GM19193 (cell line): ENCODE data around the gene SH3D21.

Experiments
- POLR2A ChIP-seq: IDR thresholded peaks from 4 replicates; pipeline ENCODE4 v1.6.1; 2011; ENCODE audit not compliant: insufficient read depth, insufficient read length; ENCODE audit errors: extremely low read depth

Gene SH3D21

DNA sequence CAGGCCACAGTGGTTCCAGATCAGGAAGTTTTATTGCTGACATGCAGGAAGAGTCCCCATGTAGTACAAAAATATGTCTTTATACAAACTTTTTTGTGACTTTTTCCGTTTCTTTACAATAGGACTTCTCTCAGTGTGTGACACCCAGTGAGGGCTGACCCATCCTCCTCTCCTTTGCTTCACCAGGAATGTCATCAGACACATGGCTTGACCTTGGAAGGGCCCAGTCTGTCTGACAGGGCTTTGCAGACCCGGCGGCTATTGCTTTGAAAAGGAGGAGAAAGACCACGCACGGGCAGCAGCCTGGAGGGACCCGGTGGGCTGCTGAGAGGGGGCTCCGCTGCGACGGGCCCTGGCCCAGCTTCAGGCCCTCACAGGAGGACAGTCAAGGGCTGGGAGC is 33.4 kb downstream of the SH3D21 start:
- TF ChIP-seq POLR2A: no peak

DNA sequence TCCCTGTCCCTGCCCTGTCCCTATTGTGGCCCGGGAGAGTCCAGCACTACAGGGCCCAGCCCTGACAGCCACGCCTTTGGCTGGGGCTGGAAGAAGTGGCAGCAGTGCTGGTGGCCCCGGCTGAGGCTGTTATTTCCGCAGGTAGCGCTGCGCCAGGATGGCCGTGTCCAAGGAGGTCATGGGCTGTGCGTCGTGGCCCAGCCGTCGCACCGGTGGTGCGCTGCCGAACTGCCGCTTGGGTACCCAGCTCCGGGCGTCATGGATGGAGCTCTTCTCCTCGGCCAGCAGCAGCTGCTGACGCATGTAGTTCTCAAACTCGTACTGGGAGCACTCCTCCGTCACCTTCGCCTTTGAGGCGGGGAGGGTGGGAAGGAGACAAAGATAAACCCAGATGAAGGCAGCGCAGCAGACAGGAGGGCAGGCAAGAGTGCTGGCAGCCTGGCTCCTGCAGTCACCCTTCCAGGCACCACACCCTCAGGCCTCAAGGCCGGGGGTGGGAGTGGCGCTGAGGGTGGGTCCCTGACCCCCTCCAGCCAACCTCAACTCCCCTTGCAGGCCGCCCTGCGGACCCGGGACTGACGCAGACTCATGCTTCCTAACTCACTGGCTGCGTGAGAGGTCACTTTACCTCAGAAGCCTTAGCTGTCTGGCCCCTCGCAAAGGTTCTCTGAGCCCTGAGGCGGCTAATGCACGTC is 35.6 kb downstream of the SH3D21 start:
- no peak for TF ChIP-seq POLR2A

DNA sequence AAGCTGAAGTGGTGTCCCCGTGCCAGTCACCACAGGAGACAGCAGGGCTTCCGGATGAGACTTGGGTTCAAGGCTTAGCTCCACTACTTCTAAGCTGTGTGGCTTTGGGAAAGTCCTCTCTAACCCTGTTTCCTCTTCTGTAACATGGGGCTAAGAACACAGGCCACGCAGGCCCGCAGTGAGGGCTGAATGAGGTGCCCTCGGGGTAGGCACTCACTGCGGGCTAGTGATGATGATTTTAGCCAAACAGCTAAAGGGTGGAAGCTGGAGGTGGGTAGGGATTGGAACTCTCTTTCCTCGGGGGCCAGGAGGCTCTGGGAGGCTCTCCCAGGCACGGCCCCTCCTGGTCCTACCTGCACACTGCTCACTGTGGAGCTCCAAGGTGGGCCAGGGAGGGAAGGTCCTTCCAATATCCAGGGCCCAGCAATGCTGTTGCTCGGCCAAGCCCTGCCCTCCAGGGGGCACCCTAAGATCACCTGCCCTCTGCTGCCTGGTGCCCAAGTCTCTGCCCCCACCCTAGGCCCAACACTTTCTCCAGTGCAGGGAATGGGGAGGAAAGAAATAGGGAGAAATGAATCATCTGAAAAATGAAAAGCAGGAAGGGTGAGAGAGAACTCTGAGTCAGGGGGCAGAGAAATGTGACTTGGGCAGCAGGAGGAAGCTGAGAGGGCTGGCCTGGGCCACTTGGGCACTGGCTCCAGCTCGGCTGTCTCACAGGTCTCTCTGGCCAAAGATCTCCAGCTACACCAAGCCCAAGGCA is 36.4 kb downstream of the SH3D21 start:
- no peak for TF ChIP-seq POLR2A

DNA sequence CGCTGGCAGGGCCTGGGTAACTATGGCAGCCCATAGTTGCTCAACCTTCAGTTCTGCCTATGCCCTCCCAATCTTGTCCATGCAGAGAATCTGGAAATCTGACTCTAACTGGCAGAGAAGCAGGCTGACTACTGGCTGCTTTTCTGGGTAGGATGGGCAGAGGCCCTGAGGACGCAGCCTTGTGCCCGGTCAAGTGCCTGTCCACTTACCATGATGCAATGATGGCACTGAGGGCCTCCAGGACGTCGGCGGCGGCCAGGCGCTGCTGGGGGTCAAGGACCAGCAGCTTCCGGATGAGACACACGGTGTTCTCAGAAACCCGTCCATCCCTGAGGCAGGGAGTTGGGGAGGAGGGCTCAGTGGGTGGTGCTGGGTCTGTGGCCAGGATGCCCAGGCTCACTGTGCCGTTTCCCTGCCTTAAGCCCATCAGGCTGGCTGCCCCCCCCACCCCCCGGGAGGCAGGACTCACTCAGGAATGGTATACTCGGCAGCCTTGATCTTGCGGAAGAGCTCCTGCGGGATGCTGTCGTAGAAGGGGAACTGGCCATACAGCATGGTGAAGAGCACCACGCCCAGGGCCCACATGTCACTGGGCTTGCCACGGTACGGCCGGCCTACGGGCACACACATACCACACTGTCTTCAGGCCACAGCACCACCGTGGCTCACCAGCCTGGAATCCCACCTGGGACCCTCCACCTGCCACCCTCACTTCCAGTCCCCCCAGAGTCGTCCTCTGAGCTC is 37.7 kb downstream of the SH3D21 start:
- no peak for TF ChIP-seq POLR2A

DNA sequence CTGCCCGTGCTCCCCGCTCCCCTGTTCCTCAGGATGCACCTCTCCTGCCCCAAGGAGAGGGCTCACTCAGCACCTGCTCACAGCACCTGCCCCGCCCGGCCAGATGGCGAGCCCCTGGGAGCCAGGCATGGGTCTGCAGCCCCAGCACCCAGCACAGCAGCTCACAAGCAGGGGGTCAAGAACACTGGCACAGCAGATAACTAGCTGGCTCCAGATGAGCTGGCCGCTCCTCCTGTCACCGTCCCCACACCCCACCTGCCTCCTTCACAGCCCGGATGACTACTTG is 38.2 kb downstream of the SH3D21 start:
- TF ChIP-seq POLR2A: no peak

DNA sequence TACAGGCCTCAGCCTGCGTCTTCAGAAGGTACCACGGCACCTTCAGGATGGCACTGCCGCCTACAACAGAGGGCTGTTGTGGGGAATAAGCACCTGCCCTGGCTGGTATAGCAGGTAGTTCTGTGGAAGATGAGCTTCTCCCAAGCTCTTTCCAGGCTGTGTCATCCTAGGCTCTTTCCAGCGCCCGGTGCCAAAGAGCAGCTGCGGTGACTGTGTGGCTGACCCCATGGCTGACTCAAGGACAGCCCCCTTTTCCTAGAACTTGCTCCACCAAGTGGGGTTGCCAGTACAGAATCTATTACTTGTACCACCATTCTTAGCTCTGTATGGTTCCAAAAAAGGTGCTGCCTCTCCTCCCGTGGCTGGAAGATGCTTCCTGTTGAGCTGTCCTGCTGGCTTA is 39.2 kb downstream of the SH3D21 start:
- no peak for TF ChIP-seq POLR2A

DNA sequence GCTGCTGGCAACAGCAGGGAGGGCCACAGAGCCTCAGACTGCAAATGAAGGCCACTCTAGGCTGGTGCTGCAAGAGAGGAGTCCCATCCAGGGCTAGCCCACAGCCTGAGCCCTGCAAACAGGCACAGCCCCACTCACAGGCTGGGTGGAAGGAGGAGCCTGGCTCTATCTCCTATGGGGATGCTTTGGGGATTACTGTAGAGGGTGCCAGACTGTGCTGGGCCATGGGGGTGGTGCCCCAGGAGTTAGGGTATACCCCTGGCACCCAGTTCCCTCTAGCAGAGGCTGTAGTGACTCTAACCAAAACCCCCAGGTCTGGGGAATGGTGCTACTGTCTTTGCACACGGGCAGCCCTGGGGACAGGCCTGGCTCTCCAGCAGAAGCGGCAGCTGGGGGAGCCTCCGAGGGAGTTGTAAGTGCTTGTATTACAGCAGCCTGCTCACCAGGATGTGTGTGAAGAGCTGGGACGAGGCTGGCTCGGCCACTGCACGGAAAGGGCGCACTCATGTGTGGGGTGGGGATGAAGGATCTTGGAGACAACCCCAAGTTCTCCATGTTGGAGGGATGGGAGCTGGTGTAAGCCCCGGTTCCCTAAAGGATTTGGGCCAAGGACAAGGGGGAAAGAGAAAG is 40.7 kb downstream of the SH3D21 start:
- no peak for TF ChIP-seq POLR2A

DNA sequence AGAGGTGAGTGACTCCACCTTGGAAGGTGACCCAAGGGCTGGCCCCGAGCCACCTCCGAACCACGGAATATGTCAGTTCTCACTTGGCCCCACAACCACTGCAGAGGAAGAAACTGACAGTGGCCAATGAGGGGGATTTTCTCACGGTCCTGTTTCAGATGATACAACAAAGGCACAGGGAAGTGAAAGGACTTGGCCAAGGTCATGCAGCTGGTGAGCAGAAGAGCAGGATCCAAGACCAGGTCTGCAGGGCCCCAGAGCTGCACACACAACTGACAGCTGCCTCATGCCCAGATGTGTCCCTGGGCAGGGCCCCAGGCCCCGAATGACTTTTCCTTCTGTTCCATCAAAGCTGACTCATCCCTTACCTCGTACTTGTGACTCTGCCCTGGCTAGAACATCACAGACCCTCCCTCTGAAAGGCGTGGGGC is 43.1 kb downstream of the SH3D21 start:
- TF ChIP-seq POLR2A: no peak

DNA sequence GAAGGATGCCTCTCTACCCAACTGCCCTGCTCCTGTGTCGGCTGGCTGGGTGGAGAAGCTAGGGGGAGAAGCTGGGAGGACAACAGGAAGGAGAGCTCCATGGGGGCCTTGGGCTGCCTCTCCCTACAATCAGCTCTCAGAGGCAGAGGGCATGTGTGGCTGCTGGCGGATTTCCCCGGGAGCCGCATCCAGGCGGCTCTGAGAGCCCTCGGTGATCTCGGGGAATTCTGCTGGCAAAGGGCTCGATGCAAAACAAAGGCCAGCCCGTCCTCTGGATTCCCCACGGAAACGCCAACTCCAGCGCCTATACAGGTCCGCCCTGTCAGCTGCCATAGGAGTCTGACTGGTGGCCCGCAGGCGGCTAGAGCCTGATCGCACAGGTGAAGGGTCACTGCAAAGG is 43.7 kb downstream of the SH3D21 start:
- TF ChIP-seq POLR2A: no peak

DNA sequence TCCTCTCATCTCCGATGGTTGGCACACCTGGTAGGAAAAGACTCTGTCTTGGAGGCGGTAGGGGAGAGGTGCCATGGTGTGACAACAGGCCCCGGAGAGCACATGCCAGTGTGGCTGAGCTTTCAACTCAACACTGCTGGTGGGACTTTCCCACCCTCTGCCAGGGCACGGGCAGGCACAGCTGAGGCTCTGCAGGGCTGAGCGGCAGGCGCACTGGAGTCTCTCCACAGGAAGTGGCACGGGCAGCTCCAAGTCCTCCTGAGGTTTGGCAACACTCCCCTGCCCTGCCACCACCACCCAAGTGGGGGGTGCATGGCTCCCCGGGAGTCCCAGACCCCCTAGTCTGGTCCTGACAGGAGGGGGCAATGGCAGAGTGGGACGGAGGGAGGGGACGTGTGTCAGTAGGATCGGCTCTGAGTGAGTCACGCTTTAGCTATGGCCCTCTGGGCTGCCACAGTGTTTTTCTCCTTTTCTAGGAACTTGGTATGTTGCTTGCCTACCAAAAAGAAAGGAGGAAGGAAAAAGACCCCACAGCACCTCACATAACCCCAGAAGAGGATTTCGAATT is 44.6 kb downstream of the SH3D21 start:
- no peak for TF ChIP-seq POLR2A

DNA sequence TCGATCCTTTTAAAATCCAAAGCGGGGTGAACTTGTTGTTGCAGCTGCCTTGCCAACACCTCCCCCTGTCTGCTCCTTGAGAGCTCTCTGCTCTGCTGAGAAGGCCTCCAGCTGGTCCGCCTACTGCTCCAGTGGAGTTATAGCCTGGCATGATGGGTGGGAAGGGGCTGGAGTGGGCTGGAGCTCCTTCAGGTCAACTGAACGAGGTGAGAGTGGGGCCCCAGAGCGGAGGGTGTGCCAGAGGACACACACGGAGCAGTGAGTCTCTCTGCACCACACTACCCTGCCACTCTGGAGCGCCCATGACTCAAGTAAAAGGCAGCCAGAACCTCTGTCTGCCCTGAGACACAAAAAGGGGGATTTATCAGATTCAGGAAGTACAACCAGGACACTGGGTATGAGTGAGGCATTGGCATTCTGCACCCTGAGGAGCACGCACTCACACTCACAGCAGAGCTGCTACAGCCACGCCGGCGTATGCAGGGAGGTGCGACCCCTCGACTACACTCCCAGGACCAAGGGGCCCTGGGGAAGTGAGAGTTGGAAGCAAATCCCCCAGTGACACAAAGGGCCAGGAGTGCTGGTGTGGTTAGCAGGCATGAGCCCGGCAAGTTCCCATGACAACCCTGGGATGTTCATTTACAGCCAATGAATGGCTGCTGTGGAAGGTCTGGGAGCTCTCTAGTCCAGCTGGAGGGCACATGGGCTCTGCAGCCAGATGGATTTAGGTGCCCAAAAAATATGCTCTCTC is 45.2 kb downstream of the SH3D21 start:
- no peak for TF ChIP-seq POLR2A

DNA sequence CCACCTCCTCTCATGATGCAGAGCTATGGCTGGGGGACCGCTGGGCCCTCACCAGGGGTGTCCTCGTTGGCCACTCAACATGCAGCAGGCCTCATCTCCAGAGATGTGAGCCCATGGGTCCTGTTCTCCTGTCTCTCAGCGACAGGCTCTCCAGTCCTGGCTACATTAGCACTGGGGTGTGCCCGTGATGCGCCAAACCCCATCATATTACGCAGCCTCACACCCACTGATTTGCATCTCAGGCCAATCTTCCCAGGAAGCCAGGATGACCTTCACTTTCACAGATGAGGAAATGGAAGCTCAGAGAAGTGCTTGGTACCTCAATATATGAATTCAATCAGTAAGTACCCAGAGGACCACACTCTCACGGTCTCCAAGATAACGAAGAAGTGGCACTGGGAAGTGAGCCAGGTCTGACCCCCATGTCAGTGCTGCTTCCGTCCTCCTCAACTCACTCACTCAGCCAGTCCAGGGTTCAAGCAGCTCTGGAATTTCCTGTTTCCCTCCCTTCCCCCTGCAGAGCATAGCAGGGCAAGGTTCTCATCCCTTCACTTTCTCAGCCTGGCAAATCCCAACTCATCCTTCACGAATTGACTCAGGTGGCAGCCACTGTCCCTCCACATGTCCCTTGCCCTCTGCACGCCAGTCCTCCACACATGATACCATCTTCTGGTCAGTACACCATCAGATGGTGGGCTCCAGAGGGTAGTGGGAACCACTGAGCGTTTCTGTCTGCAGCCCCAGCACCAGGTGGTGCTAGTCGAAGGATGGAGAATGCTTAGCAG is 46.1 kb downstream of the SH3D21 start:
- TF ChIP-seq POLR2A: no peak
